HG03196 (cell line): ENCODE data around the gene NDOR1.
"Not testable (repeated sequence)": the region's sequence is repeated elsewhere in the genome, so short reads cannot be mapped to it uniquely, and the experiment has no call there.

Experiments
- ATAC-seq: cut with Tn5 transposase; IDR thresholded peaks from one replicate; pipeline ENCODE4 v1.9.1; 2021; ENCODE audit not compliant: unreplicated experiment

NDOR1 gene

DNA sequence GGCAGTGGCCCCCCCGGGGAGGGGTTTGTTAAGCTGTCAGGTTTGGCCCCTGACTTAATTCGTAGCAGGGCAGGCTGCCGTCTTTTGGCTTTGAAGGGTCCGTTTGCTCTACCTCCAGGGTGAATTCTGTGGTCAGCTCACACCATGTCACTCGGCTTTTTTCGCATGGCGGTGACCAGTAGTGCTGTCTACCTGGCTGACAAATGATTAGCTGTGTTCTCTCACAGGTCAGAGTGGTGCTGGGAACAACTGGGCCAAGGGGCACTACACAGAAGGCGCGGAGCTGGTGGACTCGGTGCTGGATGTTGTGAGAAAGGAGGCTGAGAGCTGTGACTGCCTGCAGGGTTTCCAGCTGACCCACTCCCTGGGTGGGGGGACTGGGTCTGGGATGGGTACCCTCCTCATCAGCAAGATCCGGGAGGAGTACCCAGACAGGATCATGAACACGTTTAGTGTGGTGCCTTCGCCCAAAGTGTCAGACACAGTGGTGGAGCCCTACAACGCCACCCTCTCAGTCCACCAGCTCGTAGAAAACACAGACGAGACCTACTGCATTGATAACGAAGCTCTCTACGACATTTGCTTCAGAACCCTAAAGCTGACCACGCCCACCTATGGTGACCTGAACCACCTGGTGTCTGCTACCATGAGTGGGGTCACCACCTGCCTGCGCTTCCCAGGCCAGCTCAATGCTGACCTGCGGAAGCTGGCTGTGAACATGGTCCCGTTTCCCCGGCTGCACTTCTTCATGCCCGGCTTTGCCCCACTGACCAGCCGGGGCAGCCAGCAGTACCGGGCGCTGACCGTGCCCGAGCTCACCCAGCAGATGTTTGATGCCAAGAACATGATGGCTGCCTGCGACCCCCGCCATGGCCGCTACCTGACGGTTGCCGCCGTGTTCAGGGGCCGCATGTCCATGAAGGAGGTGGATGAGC is 37.0 kb downstream of the NDOR1 start:
- ATAC-seq = no peak

- not testable (repeated sequence) for ATAC-seq
These were observed 37.7 kb downstream of the NDOR1 start for GRCh38 chr9:137243266-137243625.

DNA sequence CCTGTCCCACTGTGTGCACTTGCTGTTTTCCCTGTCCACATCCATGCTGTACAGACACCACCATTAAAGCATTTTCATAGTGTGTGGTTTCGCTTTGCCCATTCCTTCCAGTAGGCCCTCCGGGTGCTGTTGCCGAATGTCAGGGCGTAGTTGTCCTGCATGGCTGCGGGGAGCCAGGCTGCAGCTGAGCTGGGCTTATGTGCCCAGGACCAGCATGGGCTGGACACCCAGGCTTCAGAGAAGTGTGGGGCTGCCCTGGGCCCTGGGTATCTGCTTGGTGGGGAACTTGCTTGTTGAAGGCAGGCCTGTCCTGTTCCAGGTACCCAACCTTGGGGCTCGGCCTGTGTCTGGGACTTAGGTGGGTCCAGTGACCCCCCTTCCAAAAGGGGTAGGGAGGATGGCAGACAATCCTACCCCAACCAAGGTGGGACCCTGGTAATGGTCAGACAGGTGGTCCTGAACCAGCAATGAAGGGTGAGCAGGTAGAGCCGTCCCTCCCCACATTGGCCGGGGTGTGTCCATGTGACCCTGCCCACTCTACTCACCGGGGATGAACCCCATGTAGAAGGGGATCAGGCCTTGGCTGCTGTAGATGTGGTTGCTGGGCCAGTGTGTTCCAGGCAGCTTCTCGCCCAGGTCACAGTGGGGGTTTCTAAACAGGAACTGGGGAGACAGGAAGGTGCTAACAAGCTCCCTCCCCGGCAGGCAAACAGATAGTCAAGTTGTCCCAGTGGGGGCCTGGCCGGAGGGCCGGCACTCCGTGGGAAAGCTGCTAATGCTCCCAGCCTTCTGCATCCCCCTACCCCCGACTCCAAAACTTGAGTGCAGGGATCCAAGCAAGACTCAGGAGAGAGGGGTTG is 38.4 kb downstream of the NDOR1 start:
- no peak for ATAC-seq

GRCh38 chr9:137244486-137245449 is 39.3 kb downstream of the NDOR1 start:
- no peak for ATAC-seq

DNA sequence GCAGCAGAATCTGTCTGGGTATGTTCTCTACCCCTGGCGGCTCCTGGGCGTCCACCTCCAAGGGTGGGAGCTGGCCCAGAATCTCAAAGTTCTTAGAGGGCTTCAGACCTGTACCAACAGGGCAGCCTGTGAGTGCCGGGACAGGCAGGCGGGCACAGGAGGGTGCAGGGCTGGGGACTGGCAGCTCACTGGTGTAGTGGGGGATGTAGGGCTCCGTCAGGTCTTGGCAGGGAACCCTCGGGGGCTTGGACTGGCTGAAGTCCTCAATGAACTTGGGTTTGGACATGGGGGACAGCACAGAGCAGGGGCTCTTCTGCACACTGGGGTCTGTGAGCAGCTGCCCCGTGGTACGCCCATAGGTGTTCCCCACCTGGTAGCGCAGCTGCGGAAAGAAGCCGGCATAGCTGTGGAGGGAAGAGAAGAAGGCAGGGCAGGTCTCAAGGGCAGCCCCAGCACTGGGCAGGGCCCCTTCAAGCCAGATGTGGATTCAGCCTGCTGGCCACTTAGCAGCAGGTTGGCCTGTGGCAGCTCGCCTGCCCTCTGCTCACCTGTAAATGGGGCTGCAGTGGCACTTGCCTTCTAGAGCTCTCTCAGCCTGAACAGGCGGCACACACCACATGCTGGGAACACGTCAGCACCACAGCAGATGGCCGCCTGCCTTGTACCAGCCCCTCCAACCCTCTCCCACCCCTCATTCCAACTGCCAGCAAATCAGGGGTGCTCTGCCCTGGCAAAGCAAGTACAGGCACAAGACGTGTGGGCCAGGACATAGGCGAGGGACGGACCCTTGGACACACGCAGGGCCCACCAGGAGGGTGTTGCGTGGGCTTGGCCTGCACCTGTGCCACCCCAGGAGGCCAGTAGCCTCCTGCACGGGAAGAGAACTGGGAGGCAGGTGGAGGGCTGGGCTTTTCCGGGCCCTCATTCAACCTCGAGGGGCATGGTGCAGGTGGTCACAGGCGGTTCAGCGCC is 40.2 kb downstream of the NDOR1 start:
- ATAC-seq = no peak

DNA sequence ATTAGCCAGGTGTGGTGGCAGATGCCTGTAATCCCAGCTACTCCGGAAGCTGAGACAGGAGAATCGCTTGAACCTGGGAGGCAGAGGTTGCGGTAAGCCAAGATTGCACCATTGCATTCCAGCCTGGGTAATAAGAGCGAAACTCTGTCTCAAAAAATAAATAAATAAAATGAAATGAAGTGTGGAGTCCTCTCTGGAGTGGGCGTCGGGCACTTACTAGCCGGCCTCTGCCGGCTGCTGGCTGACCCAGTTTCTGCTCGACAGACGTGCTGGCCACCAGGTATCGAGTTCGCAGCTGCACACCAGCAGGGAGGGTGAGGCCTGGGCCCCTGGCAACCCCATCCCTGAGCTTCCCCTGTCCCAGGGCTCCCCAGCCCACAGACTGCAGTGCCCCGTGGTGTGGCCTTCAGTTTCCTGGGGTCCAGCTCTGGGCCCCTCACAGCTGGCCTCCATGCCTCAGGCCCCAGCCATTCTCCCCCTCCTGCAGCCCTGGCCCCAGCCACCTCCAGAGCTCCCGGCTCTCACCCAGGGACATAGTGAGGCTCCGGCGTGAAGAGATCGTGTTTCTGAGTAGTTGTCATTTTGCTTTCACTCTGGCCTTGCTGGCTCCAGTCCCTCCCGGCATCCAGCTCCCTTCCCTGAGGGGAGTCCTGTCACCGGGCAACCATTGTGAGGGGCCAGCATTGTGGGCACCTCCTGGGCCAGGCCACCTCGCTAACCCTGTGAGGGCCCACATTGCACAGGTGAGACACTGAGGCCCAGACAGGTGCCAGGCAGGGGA is 41.8 kb downstream of the NDOR1 start:
- ATAC-seq = no peak

GRCh38 chr9:137247916-137248175 is 42.3 kb downstream of the NDOR1 start:
- no peak for ATAC-seq

GRCh38 chr9:137250329-137251193 is 45.1 kb downstream of the NDOR1 start:
- no peak for ATAC-seq

- no peak for ATAC-seq
These were observed 45.6 kb downstream of the NDOR1 start, which contains the start of gene STPG3 for GRCh38 chr9:137251194-137251461. TSS of gene STPG3 (plus strand) at chr9:137251286. CDS start at chr9:137251287, 1 bp downstream.

DNA sequence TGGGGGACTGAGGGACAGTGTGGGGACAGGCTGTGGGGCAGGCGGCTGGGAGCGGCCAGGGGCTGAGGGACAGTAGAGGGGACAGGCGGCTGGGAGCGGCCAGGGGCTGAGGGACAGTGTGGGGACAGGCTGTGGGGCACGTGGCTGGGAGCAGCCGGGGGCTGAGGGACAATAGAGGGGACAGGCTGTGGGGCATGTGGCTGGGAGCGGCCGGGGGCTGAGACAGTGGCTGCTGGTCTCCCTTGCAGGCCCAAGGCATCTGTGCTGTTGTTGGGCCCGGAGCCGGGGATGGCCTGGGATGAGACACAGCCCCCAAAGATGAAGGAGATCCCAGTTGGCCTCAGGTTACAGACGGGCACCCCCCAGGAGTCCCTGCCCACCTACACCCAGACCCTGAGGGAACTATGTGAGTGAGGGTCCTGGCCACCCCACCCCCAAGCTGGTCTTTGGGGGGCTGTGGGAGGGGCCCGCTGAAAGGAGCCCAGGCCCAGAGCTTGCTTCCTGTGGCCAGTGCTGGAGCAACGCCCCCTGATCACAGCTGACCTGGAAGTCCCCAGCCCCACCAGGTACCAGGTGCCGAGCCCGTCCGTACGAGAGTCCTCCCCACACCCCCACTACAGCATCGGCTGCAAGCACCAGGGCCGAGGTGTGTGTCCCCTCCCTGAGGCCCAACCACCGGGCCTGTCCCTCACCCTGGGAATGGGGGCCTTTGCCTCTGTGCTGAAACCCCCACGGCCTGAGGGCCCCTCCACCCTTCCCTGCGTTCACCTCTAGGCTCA is 46.2 kb downstream of the NDOR1 start:
- no peak for ATAC-seq

DNA sequence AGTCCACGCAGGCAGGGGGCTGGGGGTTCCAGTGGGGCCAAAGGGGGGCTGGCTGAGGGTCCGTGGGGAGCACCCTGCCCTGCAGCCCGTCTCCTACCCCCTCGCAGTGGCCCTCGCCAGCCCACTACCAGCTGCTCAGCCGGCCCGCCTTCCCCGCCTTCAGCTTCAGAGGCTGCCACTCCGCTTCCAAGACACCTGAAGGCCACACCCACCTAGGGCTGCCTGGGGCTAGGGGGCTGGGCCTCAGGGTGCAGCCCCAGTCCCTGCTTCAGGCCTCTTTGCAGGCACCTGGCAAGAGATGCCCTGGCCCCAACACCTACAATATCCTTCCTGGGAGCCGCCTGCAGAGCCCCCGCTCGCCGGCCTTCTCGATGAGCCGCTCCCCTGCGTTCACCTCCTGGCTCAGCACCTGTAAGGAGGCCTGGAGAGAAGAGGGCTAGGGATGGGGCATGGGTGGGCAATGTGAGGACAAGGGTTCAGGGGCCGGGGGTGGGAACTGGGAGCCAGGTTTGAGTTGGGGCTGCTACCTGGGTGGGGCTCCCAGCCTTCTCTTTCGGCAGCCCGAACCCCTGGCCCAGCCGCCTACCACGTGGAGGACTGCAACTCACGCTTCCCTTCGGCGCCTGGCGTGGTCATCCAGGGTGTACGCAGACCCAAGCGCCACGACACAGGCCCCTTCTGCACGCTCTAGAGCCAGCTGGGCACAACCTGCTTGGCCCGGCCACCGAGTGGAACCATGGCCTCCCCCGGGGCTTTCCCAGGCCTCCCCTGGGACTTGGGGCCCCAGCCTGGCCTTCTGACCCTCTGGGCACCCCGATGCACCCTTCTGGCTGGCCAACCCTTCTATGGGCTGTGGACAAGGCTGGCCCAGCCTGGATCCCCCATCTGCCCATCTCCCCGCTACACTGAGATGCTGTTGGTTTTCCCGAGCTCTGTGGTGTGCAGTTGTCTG is 47.3 kb downstream of the NDOR1 start:
- ATAC-seq = no peak

DNA sequence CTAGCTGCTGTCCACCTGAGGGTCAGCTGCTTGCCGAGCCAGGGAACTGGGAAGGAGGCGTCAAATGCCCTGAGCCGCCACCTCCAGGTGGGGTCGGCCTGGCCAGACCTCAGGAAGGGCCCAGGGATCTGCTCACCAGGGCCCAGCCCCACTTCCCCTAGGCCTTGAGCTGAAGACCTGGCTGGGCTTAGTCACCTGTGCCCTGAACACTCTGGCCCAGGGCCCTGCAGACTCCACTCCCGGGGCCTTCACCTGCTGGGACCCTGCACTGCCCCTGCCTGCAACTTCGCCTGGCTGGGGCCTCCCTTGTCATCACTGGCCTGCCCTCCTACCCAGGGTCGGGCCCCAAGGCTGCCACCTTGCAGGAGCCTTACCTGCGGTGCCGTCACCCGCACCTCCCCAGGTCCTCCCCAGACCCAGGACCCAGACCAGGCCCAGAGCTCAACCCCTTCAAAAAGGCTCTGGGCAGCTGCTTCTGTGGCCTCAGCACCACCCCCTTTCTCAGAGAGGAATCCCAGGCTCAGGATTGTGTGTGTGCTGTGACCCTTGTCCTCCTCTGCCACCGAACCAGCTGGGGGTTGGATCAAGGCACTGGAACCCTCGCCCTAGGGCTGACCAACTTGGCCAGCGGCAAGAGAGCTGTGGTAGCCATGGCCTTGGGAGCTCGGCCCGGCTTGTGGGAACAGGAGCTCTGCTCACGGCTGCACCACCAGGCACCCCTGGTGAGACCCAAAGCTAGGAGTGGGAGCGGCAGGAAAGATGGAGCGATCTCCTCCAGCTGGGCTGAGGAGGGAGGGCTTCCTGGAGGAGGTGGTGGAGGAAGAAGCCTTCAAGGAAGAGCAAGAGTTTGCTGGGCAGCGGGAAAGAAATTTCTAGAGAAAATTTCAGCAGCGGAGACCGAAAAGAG is 48.5 kb downstream of the NDOR1 start:
- no peak for ATAC-seq

DNA sequence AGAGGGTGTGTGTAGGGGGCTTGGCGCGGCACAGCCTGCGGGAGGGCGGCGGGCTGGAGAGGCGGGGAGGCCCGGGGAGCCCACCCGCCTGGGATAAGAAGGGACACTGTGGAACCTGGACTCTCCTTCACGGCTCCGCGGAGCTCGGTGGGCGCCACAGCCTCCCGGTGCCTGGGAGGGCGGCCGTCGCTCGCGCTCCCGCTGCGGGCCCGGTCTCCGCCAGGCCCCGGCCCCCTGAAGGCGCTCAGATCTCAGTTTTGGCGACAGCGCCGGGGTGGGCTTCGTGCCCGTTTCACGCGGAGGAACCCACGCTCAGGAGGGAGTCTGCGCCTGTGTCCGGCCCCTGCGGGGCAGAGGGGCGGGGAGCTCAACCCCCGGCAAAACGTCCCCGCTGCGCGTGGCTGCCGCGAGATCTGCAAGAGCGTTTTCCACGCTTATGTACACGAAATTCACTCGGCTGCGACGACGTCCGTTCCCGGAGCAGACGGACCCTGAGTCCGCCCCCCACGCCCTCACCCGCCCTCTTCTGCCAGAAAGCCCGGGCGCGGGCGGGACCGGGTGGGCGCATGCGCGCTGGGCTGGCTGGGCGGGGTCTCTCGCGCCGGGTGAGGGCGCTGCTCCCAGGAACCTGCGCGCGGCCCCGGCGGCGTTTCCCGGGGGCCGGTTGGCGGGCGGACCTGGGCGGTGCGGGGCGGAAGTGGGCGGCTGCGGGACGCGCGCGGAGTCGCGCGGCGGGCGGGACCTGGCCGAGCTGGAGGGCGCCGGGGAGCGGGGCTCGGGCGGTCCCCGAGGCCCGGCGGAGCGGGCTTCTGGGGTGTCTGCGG is 49.3 kb downstream of the NDOR1 start, which contains the start of gene NELFB:
Gene NELFB (plus strand): TSS at position 704 of the 824 bp plus-strand sequence.
- ATAC-seq = peak; percentile 71

DNA sequence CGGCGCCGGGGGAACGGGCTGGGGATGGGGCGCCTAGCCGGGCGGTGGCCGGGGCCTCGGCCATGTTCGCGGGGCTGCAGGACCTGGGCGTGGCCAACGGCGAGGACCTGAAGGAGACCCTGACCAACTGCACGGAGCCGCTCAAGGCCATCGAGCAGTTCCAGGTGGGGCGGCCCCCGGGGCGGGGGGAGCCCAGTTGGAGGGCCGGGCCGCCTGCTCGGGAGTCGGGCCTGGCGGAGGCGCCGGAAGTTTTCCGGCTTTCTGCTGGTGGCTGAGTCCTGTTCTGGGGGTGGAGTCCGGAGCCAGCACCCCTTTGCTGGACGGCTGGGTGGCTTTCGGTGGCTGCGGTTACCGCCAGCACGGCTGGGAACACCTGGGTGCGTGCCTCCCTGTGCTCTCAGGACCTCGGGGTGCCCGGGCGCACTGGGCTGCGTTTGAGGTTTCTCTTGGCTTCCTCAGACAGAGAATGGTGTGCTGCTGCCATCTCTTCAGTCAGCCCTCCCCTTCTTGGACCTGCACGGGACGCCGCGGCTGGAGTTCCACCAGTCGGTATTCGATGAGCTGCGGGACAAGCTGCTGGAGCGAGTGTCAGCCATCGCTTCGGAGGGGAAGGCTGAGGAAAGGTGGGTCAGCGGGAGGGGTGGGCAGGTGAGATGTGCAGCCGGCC is 50.1 kb downstream of the NDOR1 start:
- ATAC-seq = peak; percentile 20
